ENCODE results near the gene TES. TPM values are rescaled to one million over a fixed set of nuclear protein-coding genes. Genes with fewer than 3 reads are reported as not detected.

The TES gene
- total RNA-seq, 1 donor from 2014 or later, result 82.8 TPM

GRCh38 chr7:116164552-116165306 is 45.6 kb upstream of the TES start:
- ChIA-PET CTCF (interaction anchor here (1.0 to 3.2 kb wide), 5 partner anchors 10 to 71 kb away, joined by 4 to 17 read pairs (median 5); no protein-coding TSS in a partner anchor), POLR2A (interaction anchor here (2.3 kb wide), 1 partner anchor 46 kb away, joined by 8 read pairs; the partner anchor contains the start of gene TES)
- Mint-ChIP-seq H3K36me3 (ENCODE audit: low read depth) (no peaks in the 10 kb centered on the region), H3K27me3 (no peaks in the 10 kb centered on the region), H3K4me3 (peak overlapping the region; percentile 40), H3K9me3 (no peaks in the 10 kb centered on the region), H3K4me1 (peaks cover 91% of the 10 kb centered on the region), H3K27ac (peak overlapping the region; percentile 92)
- intact Hi-C loops (cut with micrococcal nuclease), result loop anchor here (2.0 to 10.0 kb wide), 8 partner anchors 14 to 850 kb away; partner anchors contain the start of genes MET and TES
- no peak for TF ChIP-seq CTCF (IDR thresholded peaks at IDR 0.05)
- ATAC-seq (ENCODE audit: low read depth), result no peak
- no peak for DNase-seq

DNA sequence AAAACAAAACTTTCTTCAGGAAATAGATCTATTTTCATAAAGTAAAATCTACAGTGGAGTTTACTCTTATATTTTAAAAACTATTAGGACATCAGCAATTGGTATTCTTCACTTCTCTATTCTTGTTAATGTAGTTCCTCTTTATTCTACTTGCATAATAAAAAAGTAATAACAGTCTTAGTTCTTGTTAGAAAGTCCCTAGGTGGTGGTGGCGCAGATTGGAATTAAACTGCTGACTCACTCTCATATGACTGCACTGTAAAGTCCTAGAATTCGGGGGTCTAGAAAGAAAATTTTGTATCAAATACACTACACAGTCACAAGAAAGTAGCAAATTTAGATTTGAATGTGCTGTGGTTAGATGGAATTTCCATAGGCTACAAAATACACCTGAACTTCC is 44.6 kb upstream of the TES start:
- Mint-ChIP-seq H3K4me1 (peaks cover 82% of the 10 kb centered on the region), H3K27ac (peak overlapping the region; percentile 92), H3K27me3 (no peaks in the 10 kb centered on the region), H3K9me3 (no peaks in the 10 kb centered on the region), H3K4me3 (peak overlapping the region; percentile 61), H3K36me3 (ENCODE audit: low read depth) (no peaks in the 10 kb centered on the region)
- TF ChIP-seq CTCF (IDR thresholded peaks at IDR 0.05), result no peak
- ChIA-PET CTCF (interaction anchor here (1.2 to 2.2 kb wide), 9 partner anchors 11 to 426 kb away, joined by 3 to 9 read pairs (median 5); partner anchors contain the start of gene TES), POLR2A (interaction anchor here (2.0 kb wide), 1 partner anchor 45 kb away, joined by 12 read pairs; the partner anchor contains the start of gene TES)
- ATAC-seq (ENCODE audit: low read depth) (peak; percentile 85), DNase-seq (no peak)
- intact Hi-C loops (cut with micrococcal nuclease), result loop anchor here (2.0 to 10.0 kb wide), 9 partner anchors 15 to 849 kb away; partner anchors contain the start of genes CAPZA2, MET and TES

- ChIA-PET CTCF (interaction anchor here (1.2 to 2.2 kb wide), 12 partner anchors 11 to 426 kb away, joined by 3 to 9 read pairs (median 5); partner anchors contain the start of gene TES), POLR2A (interaction anchor here (2.0 kb wide), 1 partner anchor 45 kb away, joined by 12 read pairs; the partner anchor contains the start of gene TES)
- ATAC-seq (ENCODE audit: low read depth) (peak; percentile 30), DNase-seq (no peak)
- Mint-ChIP-seq H3K4me1 (peaks cover 80% of the 10 kb centered on the region), H3K27me3 (no peaks in the 10 kb centered on the region), H3K9me3 (no peaks in the 10 kb centered on the region), H3K36me3 (ENCODE audit: low read depth) (no peaks in the 10 kb centered on the region), H3K27ac (peak overlapping the region; percentile 92), H3K4me3 (peak overlapping the region; percentile 61)
- intact Hi-C loops (cut with micrococcal nuclease), result loop anchor here (2.0 to 10.0 kb wide), 5 partner anchors 151 to 849 kb away; partner anchors contain the start of genes CAPZA2 and MET
- no peak for TF ChIP-seq CTCF (IDR thresholded peaks at IDR 0.05)
These were observed 44.2 kb upstream of the TES start for GRCh38 chr7:116166156-116166555.

DNA sequence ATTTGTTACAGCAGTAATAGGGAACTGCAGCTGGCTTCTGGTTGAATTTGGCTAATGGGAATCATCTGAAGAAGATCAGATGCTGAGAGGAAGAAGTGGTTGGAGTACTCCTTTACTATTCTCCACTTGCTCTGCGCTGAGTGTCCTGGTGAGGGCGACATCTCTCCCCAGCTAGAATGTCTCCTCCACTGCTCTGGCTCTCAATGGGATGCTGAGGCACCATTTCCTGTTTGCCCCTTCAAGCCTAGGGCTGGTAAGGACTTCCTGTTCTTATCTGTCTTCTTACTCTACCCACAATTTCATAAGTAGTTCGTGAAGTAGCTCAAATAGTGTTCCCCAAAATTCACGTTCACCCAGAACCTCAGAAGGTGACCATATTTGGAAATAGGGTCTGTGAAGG is 43.2 kb upstream of the TES start:
- DNase-seq, result no peak
- ChIA-PET POLR2A (interaction anchor here (1.1 to 2.0 kb wide), 2 partner anchors 20 to 44 kb away, joined by 3 to 12 read pairs; partner anchors contain the start of gene TES), CTCF (interaction anchor here (0.7 to 2.2 kb wide), 12 partner anchors 14 to 425 kb away, joined by 3 to 9 read pairs (median 5); partner anchors contain the start of gene TES)
- Mint-ChIP-seq H3K4me1 (peaks cover 72% of the 10 kb centered on the region), H3K27ac (peak overlapping the region; percentile 92), H3K4me3 (no peak overlapping the region), H3K9me3 (no peaks in the 10 kb centered on the region), H3K27me3 (no peaks in the 10 kb centered on the region), H3K36me3 (ENCODE audit: low read depth) (no peaks in the 10 kb centered on the region)
- intact Hi-C loops (cut with micrococcal nuclease), result loop anchor here (2.0 to 10.0 kb wide), 5 partner anchors 150 to 848 kb away; partner anchors contain the start of genes CAPZA2 and MET
- ATAC-seq (ENCODE audit: low read depth), result no peak
- no peak for TF ChIP-seq CTCF (IDR thresholded peaks at IDR 0.05)
